Thyroid gland (tissue), 4 donors: ENCODE results near the gene NCR2. TPM values are rescaled to one million over a fixed set of nuclear protein-coding genes. Genes with fewer than 3 reads are reported as not detected.

Experiments used
- DNase-seq, 2 donors: peaks; one replicate each; pipeline ENCODE4 v3.0.0-alpha.2; 2019
- H3K27ac ChIP-seq, 3 donors: fragments of 200-600 bp; sonication (generic); 1 replicate in 2 of 3; 2 replicates in 1 of 3; pipeline ENCODE4 v1.5.1; 2016 to 2019; ENCODE audit warnings: mild to moderate bottlenecking in 1 of 3, moderate library complexity in 1 of 3
- H3K27me3 ChIP-seq: fragments of 200-600 bp; sonication (generic); one replicate; pipeline ENCODE4 v1.5.1; 2019
- H3K36me3 ChIP-seq, 2 donors: fragments of 200-600 bp; sonication (generic); one replicate each; pipeline ENCODE4 v1.5.1; 2016 to 2019
- H3K4me1 ChIP-seq, 2 donors: fragments of 200-600 bp; sonication (generic); one replicate each; pipeline ENCODE4 v1.5.1; 2017 to 2019
- H3K4me3 ChIP-seq, 3 donors: fragments of 200-600 bp; sonication (generic); replicated peaks in 1 of 3; 1 replicate in 2 of 3; 2 replicates in 1 of 3; pipeline ENCODE4 v1.5.1; 2016; ENCODE audit warnings: mild to moderate bottlenecking in 1 of 3
- H3K9me3 ChIP-seq: fragments of 200-600 bp; sonication (generic); one replicate; pipeline ENCODE4 v1.5.1; 2017
- POLR2A ChIP-seq, 2 donors: fragments of 450-650 bp; IDR thresholded peaks; one replicate each; pipeline ENCODE4 v1.6.1; 2017; ENCODE audit warnings: antibody characterized with exemption in 2 of 2, mild to moderate bottlenecking in 2 of 2, moderate library complexity in 1 of 2
- WGBS, 2 donors: methylation state at CpG; one replicate each; pipeline ENCODE4 v1.1.5; 2017; 5-methylcytosine and 5-hydroxymethylcytosine counted together
- intact Hi-C: fragments of 100-400 bp; cut with DNase I; formaldehyde crosslinking; loops from one replicate; pipeline ENCODE4 v1.15.1; 2023
- total RNA-seq, 4 donors: library from RNA; depleted of rRNA; stranded (reverse); fragments of >200 nt; gene quantifications; one replicate each; pipeline ENCODE4 v1.2.3, GENCODE V29; 2016
- TF ChIP-seq, protein P1 (sequence below), 6 experiments: fragments of 200-600 bp in 3 of 6; fragments of 450-650 bp in 3 of 6; sonication (generic) in 3 of 6; IDR thresholded peaks; one replicate each; pipeline ENCODE4 v1.5.1; 2016 to 2019; ENCODE audit warnings: antibody characterized with exemption in 6 of 6, mild to moderate bottlenecking in 2 of 6, inconsistent platforms in 1 of 6, moderate library complexity in 1 of 6

NCR2 gene
- total RNA-seq, 4 donors from 2014 or later = not detected

DNA sequence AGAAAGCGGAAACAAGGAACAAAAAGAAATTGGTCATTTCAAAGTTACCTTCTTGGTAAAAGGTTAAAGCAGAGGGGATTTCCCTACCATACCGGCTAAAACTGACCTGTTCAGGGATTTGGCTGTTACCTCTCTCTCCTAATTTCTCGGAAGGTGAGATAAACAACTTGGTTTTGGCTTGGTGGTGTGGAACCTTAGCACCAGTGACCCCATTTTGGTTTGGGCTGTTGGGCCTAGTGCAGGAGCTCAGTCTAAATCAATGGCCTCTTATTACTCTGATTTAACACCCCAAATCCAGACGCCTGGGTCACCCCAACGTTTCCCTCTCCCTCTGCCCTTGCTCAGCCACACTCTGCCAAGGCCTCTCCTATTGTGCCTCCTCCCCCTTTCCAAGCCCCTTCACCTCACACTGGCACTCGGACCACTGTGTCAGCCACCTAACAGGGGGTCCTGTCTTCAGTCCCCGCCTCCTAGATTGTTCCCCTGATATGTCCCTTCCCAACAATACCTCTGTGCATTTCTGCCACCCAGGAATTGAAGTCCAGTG, 8.3 kb downstream of the NCR2 start:
- WGBS, 2 donors = 81 to 85% methylated on average over 7 of the region's 7 CpGs
- Histone ChIP-seq H3K27ac (no peak overlapping the region), H3K4me1 (no peaks in the 10 kb centered on the region), H3K36me3 (no peaks in the 10 kb centered on the region), H3K4me3 (no peak overlapping the region), H3K9me3 (no peaks in the 10 kb centered on the region), H3K27me3 (no peaks in the 10 kb centered on the region)
- no peak for TF ChIP-seq POLR2A (IDR thresholded peaks at IDR 0.05)
- TF ChIP-seq, protein P1, sequence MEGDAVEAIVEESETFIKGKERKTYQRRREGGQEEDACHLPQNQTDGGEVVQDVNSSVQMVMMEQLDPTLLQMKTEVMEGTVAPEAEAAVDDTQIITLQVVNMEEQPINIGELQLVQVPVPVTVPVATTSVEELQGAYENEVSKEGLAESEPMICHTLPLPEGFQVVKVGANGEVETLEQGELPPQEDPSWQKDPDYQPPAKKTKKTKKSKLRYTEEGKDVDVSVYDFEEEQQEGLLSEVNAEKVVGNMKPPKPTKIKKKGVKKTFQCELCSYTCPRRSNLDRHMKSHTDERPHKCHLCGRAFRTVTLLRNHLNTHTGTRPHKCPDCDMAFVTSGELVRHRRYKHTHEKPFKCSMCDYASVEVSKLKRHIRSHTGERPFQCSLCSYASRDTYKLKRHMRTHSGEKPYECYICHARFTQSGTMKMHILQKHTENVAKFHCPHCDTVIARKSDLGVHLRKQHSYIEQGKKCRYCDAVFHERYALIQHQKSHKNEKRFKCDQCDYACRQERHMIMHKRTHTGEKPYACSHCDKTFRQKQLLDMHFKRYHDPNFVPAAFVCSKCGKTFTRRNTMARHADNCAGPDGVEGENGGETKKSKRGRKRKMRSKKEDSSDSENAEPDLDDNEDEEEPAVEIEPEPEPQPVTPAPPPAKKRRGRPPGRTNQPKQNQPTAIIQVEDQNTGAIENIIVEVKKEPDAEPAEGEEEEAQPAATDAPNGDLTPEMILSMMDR (IDR thresholded peaks at IDR 0.05) = no peak
- no peak for DNase-seq
- intact Hi-C loops = no loop called here

DNA sequence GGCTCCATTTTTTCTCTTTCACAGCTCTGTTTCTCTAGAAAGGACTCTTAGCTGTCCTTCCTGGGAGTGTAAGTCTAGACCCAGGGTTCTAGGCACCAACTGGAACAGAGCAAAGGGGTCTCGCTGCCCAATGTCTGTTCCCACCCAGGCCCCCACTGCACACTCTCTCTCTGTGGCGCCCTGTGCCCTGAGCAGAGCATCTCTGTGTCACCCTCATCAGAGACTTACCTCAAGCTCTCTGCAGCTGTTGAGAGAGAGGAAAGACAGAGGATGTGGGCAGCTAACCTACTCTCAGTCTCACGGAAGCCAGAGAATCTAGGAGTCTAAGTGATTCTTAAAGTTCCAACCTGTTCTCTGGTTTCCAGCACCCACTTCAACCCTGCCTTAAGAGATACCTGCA, 9.5 kb downstream of the NCR2 start:
- 58 to 78% methylated on average over 3 of the region's 3 CpGs for WGBS, 2 donors
- Histone ChIP-seq H3K4me1 (no peaks in the 10 kb centered on the region), H3K4me3 (no peak overlapping the region), H3K27me3 (no peaks in the 10 kb centered on the region), H3K36me3 (no peaks in the 10 kb centered on the region), H3K9me3 (no peaks in the 10 kb centered on the region), H3K27ac (no peak overlapping the region)
- DNase-seq = no peak
- TF ChIP-seq, protein P1 (IDR thresholded peaks at IDR 0.05) = no peak
- TF ChIP-seq POLR2A (IDR thresholded peaks at IDR 0.05) = no peak
- intact Hi-C loops = no loop called here

DNA sequence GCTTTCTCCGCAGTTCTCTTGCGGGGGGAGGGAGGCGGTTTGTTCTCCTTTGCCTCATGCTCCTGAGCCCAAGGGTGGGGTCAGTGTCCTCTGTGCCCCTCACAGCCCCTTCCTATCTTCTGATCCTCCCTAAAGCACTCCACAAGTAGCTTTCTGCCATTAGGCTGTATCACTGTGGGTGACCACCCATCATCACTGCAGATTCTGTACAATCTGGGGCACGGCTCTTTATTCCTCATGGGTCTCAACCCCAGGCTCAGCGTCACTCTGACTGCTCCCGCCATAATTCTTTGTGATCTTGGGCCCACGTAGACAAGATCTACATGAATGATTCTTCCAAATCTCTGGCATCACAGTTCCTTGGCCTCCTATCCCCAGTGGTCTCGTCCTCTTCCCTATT, 10.5 kb downstream of the NCR2 start:
- 90 to 92% methylated on average over 8 of the region's 8 CpGs for WGBS, 2 donors
- H3K27ac ChIP-seq = no peak overlapping the region
- H3K4me3 ChIP-seq = no peak overlapping the region
- intact Hi-C loops = no loop called here
- no peak for TF ChIP-seq POLR2A (IDR thresholded peaks at IDR 0.05)
- TF ChIP-seq, protein P1 (IDR thresholded peaks at IDR 0.05) = no peak
- no peaks in the 10 kb centered on the region for H3K9me3 ChIP-seq
- H3K27me3 ChIP-seq = no peaks in the 10 kb centered on the region
- DNase-seq = no peak
- no peaks in the 10 kb centered on the region for H3K4me1 ChIP-seq
- H3K36me3 ChIP-seq = no peaks in the 10 kb centered on the region

DNA sequence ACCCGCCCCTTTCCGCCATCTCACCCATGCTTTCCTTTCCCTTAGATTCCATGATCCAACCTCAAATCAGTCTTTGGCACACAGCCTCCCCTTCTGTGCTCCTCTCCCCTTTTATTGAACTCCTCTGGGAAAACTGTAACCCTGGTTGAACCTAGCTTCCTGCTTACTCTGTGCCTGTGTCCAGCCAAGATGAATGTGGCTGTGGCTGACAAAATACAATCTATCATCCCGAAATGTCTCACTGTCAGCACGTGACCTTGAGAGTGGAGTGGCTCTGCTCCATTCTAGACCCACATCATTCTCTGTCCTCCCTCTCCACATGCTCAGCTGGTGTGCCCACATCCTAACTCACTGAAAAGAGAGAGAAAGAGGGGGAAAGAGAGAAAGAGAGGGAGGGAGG, 11.0 kb downstream of the NCR2 start:
- Histone ChIP-seq H3K36me3 (no peaks in the 10 kb centered on the region), H3K4me1 (no peaks in the 10 kb centered on the region), H3K27ac (no peak overlapping the region), H3K4me3 (no peak overlapping the region), H3K9me3 (no peaks in the 10 kb centered on the region), H3K27me3 (no peaks in the 10 kb centered on the region)
- WGBS, 2 donors = 70 to 78% methylated on average over 4 of the region's 4 CpGs
- intact Hi-C loops = no loop called here
- TF ChIP-seq POLR2A (IDR thresholded peaks at IDR 0.05) = no peak
- TF ChIP-seq, protein P1 (IDR thresholded peaks at IDR 0.05) = no peak
- DNase-seq = no peak

DNA sequence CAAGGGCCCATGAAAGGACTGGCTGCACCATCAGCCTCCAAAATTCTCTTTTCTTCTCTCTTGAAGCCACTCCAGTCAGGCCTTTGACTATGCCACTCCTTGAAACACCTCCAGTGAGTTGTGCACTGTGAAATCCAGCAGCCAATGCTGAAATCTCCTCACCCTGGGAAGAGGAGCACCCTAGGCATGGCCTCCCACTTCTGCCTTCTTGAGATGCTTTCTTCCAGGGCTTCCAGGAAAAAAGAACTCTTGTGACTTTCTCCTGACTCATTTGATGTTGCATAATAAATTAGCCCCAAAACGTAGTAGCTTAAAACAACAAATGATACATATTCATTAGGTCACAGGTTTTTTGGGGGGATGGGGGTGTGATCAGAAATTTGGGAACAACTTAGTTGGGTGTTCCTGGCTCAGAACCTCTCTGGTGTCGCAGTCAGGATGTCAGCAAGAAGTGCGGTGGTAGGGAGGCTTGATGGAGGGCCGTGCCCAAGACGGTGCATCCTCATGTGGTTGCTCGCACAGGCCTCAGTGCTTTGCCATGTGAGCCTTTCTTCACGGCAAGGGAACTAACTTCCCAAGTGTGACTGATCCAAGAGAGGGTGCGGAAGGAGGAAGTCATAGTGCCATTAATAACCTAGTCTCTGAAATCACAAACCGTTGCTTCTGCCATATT, 12.1 kb downstream of the NCR2 start:
- intact Hi-C loops = no loop called here
- Histone ChIP-seq H3K27me3 (no peaks in the 10 kb centered on the region), H3K27ac (no peak overlapping the region), H3K36me3 (no peaks in the 10 kb centered on the region), H3K4me1 (no peaks in the 10 kb centered on the region), H3K4me3 (no peak overlapping the region), H3K9me3 (no peaks in the 10 kb centered on the region)
- no peak for DNase-seq
- TF ChIP-seq, protein P1 (IDR thresholded peaks at IDR 0.05) = no peak
- no peak for TF ChIP-seq POLR2A (IDR thresholded peaks at IDR 0.05)
- 77 to 86% methylated on average over 9 of the region's 9 CpGs for WGBS, 2 donors
